Measurements from ENCODE around the gene ATP8B1.

The ATP8B1 gene

DNA sequence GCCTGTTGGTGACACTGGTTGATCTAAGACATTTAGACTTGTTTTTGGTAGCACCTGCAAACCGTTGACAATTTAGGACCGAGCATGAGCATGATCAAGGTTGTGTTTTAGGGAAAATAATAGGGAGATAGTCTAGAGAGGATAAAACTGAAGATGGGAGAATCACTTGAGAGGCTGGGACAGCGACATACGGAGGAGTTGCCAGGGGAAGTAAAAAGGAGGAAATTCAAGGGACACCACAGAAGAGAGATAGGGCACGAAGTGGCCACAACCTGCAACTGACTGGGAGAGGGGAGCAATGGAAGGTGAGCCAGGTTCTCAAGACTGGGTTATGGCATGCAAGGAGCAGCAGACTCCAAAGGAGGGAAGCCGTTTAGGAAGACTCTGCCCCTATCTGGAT is 1.4 kb upstream of the ATP8B1 start:
- POLR2A ChIA-PET: no interaction called here
- CTCF ChIA-PET: no interaction called here
- DNase-seq (ENCODE audit: extremely low spot score): no peak
- TF ChIP-seq, protein P1, sequence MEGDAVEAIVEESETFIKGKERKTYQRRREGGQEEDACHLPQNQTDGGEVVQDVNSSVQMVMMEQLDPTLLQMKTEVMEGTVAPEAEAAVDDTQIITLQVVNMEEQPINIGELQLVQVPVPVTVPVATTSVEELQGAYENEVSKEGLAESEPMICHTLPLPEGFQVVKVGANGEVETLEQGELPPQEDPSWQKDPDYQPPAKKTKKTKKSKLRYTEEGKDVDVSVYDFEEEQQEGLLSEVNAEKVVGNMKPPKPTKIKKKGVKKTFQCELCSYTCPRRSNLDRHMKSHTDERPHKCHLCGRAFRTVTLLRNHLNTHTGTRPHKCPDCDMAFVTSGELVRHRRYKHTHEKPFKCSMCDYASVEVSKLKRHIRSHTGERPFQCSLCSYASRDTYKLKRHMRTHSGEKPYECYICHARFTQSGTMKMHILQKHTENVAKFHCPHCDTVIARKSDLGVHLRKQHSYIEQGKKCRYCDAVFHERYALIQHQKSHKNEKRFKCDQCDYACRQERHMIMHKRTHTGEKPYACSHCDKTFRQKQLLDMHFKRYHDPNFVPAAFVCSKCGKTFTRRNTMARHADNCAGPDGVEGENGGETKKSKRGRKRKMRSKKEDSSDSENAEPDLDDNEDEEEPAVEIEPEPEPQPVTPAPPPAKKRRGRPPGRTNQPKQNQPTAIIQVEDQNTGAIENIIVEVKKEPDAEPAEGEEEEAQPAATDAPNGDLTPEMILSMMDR (IDR thresholded peaks at IDR 0.05; ENCODE audit: control extremely low read depth, extremely low read depth, low read depth, missing control alignments): no peak

DNA sequence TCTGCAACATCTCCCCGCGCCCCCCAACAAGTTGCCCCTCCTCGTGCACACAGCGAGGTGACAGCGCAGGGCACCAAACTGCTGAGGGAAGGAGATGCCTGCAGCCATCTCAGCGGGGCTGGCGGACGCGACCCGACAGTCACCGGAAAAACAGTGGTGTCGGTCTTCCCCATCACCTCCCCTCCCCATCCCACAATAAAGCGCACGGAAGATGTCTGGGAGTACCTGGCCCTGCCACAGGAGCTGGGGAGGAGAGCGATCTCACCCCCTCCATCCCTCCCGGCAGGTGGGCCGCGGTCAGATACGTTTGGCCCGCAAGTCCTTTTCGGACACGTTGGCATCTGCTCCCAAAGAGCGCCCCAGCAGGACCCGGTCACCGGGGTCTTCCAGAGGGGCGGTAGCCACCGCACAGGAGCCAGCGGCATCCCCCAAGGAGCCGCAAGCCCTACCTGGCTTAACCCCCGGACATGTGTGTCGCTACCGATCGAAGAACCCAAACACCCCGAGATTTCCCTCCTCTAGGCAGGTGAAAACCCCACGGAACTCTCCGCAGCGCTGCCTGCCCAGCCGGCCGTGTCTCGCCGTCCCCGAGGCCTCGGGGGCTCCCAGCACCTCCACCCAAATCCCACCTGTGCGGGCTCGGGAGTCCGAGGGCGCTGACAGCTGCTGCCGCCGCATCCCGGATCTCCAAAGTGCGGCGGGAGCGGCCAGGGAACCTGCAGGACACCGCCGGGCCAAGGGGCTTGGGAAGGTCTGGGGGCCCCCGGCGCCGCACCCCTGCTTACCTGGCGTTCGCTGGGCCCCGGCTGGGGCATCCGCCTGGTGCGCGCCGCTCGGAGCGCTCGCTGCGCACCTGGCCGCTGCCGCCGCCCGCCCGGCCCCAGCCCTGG is 657 bp downstream of the ATP8B1 start:
- TF ChIP-seq, protein P1 (IDR thresholded peaks at IDR 0.05; ENCODE audit: control extremely low read depth, extremely low read depth, low read depth, missing control alignments): no peak
- ChIA-PET POLR2A (no interaction called here), CTCF (no interaction called here)
- peak; percentile 38 for DNase-seq (ENCODE audit: extremely low spot score)

DNA sequence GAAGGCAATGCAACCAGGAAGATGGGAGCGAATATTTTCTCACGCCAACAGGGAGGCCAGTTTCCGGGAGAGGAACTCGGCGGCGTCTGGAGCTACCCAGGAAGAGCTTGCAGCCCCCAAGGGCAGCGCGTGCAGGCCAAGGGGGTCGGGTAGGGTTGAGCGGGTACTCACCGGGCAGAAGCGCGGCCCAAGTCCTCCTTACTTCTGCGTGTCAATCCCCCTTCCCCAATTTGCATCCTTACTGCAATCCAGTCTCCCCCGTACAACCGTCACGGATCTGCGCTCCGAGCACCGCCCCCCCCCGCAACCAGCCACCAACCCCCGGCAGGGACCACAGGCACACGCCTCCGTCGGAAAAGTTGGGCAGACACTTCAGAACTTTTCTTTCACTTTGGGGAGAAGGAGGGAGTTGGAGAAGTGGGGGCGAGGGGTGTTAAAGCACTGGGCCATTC is 1.3 kb downstream of the ATP8B1 start:
- no peak for DNase-seq (ENCODE audit: extremely low spot score)
- POLR2A ChIA-PET: no interaction called here
- CTCF ChIA-PET: no interaction called here
- TF ChIP-seq, protein P1 (IDR thresholded peaks at IDR 0.05; ENCODE audit: control extremely low read depth, extremely low read depth, low read depth, missing control alignments): no peak

DNA sequence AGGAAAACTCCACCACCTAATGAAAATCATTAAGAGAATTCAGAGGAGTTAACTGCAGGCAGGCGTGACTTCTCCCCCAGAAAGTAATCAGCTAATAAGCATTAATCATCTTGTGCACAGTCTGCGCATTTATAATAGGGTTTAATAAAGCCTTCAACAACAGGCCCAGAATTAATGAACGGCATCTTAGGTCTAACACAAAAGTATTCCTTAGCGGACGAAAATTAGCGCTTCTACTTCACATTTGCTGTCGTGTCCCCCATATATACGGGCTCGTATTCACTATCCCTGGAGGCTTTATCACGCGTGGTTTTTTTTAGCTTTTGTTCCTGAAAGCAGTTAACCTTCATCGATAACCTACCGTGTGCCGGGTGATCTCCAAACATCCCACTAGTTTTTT is 1.8 kb downstream of the ATP8B1 start:
- TF ChIP-seq, protein P1 (IDR thresholded peaks at IDR 0.05; ENCODE audit: control extremely low read depth, extremely low read depth, low read depth, missing control alignments): no peak
- DNase-seq (ENCODE audit: extremely low spot score): no peak
- ChIA-PET POLR2A (no interaction called here), CTCF (no interaction called here)

DNA sequence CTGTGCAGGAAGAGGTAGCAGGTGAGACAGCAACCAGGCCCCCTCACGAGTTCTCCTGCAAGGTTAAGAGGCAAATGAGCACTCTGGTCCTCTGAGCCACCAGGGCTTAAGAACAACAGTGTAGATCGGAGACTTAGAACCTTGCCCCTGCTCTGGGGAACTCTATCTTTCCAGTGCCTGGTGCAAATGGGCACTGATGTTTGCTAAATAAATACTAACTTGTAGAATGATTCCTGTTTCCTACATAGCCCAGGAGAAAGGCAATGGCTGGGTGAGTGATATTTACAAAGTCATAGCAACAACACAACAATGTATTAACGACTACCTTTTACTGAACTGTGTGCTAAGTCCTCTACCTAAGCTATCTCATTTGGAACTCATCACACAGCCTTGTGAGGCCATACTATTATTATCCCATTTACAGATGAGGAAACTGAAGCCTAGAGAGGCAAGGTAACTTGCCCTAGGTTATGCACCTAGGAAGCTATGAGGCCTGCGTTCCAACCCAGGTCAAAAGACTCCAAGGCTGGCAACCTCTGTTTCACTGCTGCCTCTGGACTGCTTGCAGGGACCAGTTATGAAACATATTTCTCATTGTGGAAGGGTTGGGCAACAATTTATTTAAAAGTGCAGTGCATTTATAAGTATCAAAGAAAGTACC is 4.3 kb downstream of the ATP8B1 start:
- ChIA-PET POLR2A (no interaction called here), CTCF (no interaction called here)
- no peak for DNase-seq (ENCODE audit: extremely low spot score)
- TF ChIP-seq, protein P1 (IDR thresholded peaks at IDR 0.05; ENCODE audit: control extremely low read depth, extremely low read depth, low read depth, missing control alignments): no peak

DNA sequence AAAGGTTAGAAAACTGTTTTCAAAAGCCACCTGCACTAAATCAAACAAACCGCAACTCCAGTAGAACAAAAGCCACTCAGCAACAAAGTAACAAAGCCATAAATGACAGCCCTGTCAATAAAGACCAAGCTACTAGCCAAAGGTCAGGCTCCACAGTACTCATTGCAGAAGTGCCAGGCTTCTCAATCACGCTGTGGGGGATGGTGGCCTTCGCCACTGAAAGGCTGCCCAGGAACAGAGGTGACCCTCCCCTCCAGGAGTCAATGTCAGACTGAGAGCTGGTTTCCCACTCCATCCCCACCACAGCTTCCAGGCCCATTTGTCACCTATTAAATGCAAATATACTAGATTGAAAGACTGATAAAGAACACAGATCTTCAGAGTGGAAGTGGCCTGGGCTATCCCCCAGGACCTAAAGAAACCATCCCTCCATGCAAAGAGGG is 5.9 kb downstream of the ATP8B1 start:
- ChIA-PET POLR2A (no interaction called here), CTCF (interaction anchor here (1.4 kb wide), 2 partner anchors 13 to 96 kb away, joined by 3 read pairs; no protein-coding TSS in a partner anchor)
- DNase-seq (ENCODE audit: extremely low spot score): no peak
- TF ChIP-seq, protein P1 (IDR thresholded peaks at IDR 0.05; ENCODE audit: control extremely low read depth, extremely low read depth, low read depth, missing control alignments): no peak
